Measurements from ENCODE around the gene MLLT3. TPM values are rescaled to one million over a fixed set of nuclear protein-coding genes. Genes with fewer than 3 reads are reported as not detected.

Gene MLLT3
- total and polyA plus RNA-seq, 2 of the 13 experiments (the other 11 are each of a cell fraction or from before 2014, with no cell fraction given) = 12.3 to 12.6 TPM

GRCh38 chr9:20488691-20489090 is 133.6 kb downstream of the MLLT3 start (continued):
- TF ChIP-seq KLF6 (CRISPR knock-in tag; IDR thresholded peaks at IDR 0.05) (no peak), ZFP62 (CRISPR knock-in tag; IDR thresholded peaks at IDR 0.05) (no peak), NCOA1 (CRISPR knock-in tag; IDR thresholded peaks at IDR 0.05) (no peak), POLR2AphosphoS5 (IDR thresholded peaks at IDR 0.05; ENCODE audit: low read depth, low read length) (no peak)

GRCh38 chr9:20486552-20486951 is 135.7 kb downstream of the MLLT3 start:
- in situ Hi-C loops (cut with HindIII; ENCODE audit: extremely low pct_ligation_motif_present, low pct_unique_long_range_greater_than_20kb) = no loop called here
- H3K27me3 ChIP-seq (ENCODE audit: control insufficient read depth in 1 of 2, insufficient read depth in 2 of 2, low read length in 2 of 2) = no peaks in the 10 kb centered on the region
- H3K36me3 ChIP-seq (replicated peaks in 1 of 2; ENCODE audit: control insufficient read depth in 1 of 2, insufficient read depth in 2 of 2, low read length in 2 of 2) = no peaks in the 10 kb centered on the region
- no peaks in the 10 kb centered on the region for H3K4me1 ChIP-seq (ENCODE audit: insufficient read depth, low read length)
- no peaks in the 10 kb centered on the region for H4K20me1 ChIP-seq (ENCODE audit: insufficient read depth, low read length)
- no peak for ATAC-seq
- DNase-seq (ENCODE audit: low spot score) = no peak
- no peaks in the 10 kb centered on the region for H3K9me3 ChIP-seq (ENCODE audit: low read length)
- FAIRE-seq = no peak
- no peak overlapping the region for H2AFZ ChIP-seq (ENCODE audit: low read length)
- no peak for TF ChIP-seq ZNF782 (CRISPR knock-in tag; IDR thresholded peaks at IDR 0.05; ENCODE audit: borderline replicate concordance)
- TF ChIP-seq MXD4 (CRISPR knock-in tag; IDR thresholded peaks at IDR 0.05) = no peak
- no peak for TF ChIP-seq ZNF766 (CRISPR knock-in tag; IDR thresholded peaks at IDR 0.05; ENCODE audit: borderline replicate concordance)
- TF ChIP-seq, protein P1, sequence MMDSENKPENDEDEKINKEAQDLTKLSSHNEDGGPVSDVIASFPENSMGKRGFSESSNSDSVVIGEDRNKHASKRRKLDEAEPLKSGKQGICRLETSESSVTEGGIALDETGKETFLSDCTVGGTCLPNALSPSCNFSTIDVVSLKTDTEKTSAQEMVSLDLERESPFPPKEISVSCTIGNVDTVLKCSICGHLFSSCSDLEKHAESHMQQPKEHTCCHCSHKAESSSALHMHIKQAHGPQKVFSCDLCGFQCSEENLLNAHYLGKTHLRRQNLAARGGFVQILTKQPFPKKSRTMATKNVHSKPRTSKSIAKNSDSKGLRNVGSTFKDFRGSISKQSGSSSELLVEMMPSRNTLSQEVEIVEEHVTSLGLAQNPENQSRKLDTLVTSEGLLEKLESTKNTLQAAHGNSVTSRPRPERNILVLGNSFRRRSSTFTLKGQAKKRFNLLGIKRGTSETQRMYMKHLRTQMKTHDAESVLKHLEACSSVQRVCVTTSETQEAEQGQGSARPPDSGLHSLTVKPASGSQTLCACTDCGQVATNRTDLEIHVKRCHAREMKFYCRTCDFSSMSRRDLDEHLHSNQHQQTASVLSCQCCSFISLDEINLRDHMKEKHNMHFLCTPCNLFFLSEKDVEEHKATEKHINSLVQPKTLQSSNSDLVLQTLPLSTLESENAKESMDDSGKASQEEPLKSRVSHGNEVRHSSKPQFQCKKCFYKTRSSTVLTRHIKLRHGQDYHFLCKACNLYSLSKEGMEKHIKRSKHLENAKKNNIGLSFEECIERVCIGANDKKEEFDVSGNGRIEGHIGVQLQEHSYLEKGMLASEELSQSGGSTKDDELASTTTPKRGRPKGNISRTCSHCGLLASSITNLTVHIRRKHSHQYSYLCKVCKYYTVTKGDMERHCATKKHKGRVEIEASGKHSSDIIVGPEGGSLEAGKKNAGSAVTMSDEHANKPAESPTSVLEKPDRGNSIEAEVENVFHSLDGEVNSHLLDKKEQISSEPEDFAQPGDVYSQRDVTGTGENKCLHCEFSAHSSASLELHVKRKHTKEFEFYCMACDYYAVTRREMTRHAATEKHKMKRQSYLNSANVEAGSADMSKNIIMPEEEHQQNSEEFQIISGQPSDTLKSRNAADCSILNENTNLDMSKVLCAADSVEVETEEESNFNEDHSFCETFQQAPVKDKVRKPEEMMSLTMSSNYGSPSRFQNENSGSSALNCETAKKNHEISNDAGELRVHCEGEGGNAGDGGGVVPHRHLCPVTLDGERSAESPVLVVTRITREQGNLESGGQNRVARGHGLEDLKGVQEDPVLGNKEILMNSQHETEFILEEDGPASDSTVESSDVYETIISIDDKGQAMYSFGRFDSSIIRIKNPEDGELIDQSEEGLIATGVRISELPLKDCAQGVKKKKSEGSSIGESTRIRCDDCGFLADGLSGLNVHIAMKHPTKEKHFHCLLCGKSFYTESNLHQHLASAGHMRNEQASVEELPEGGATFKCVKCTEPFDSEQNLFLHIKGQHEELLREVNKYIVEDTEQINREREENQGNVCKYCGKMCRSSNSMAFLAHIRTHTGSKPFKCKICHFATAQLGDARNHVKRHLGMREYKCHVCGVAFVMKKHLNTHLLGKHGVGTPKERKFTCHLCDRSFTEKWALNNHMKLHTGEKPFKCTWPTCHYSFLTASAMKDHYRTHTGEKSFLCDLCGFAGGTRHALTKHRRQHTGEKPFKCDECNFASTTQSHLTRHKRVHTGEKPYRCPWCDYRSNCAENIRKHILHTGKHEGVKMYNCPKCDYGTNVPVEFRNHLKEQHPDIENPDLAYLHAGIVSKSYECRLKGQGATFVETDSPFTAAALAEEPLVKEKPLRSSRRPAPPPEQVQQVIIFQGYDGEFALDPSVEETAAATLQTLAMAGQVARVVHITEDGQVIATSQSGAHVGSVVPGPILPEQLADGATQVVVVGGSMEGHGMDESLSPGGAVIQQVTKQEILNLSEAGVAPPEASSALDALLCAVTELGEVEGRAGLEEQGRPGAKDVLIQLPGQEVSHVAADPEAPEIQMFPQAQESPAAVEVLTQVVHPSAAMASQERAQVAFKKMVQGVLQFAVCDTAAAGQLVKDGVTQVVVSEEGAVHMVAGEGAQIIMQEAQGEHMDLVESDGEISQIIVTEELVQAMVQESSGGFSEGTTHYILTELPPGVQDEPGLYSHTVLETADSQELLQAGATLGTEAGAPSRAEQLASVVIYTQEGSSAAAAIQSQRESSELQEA (CRISPR knock-in tag; IDR thresholded peaks at IDR 0.05; ENCODE audit: not compliant biosample characterization) = no peak
- TF ChIP-seq, protein P2, sequence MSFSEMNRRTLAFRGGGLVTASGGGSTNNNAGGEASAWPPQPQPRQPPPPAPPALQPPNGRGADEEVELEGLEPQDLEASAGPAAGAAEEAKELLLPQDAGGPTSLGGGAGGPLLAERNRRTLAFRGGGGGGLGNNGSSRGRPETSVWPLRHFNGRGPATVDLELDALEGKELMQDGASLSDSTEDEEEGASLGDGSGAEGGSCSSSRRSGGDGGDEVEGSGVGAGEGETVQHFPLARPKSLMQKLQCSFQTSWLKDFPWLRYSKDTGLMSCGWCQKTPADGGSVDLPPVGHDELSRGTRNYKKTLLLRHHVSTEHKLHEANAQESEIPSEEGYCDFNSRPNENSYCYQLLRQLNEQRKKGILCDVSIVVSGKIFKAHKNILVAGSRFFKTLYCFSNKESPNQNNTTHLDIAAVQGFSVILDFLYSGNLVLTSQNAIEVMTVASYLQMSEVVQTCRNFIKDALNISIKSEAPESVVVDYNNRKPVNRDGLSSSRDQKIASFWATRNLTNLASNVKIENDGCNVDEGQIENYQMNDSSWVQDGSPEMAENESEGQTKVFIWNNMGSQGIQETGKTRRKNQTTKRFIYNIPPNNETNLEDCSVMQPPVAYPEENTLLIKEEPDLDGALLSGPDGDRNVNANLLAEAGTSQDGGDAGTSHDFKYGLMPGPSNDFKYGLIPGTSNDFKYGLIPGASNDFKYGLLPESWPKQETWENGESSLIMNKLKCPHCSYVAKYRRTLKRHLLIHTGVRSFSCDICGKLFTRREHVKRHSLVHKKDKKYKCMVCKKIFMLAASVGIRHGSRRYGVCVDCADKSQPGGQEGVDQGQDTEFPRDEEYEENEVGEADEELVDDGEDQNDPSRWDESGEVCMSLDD (CRISPR knock-in tag; IDR thresholded peaks at IDR 0.05; ENCODE audit: borderline replicate concordance) = no peak
- no peak for TF ChIP-seq ZNF605 (CRISPR knock-in tag; IDR thresholded peaks at IDR 0.05)
- intact Hi-C loops (cut with micrococcal nuclease; ENCODE audit: unreplicated experiment) = no loop called here
- no peak overlapping the region for H3K9ac ChIP-seq (ENCODE audit: insufficient read depth, low read depth, low read length)
- no peak overlapping the region for H3K4me3 ChIP-seq (replicated peaks in 1 of 3; ENCODE audit: insufficient read depth in 1 of 3, low read depth in 2 of 3, low read length in 3 of 3)
- CTCF ChIA-PET (ENCODE audit: low intra/inter-chr PET ratio, low total read pairs) = no interaction called here
- H3K27ac ChIP-seq (ENCODE audit: extremely low read length, insufficient read depth, low read length) = no peak overlapping the region
- 62% methylated on average over 4 of the region's 4 CpGs for WGBS (ENCODE audit: low lambda C conversion rate)
- POLR2A ChIA-PET = no interaction called here
- H3K79me2 ChIP-seq (ENCODE audit: insufficient read depth, low read length) = peaks cover 3% of the 10 kb centered on the region
- no TSS peak for BruUV-seq (replicated peaks)
- H3K4me2 ChIP-seq (ENCODE audit: low read depth, low read length) = no peak overlapping the region

Measured in HepG2 (cell line).